HG02885 (cell line): ENCODE data around the gene MAML3.
A peak's percentile ranks its signal among the peaks of the same experiment; 100 is the strongest.

Source experiments
- ATAC-seq: cut with Tn5 transposase; IDR thresholded peaks from one replicate; pipeline ENCODE4 v1.9.1; 2021; ENCODE audit warnings: mild to moderate bottlenecking; ENCODE audit not compliant: unreplicated experiment, poor library complexity

The MAML3 gene

DNA sequence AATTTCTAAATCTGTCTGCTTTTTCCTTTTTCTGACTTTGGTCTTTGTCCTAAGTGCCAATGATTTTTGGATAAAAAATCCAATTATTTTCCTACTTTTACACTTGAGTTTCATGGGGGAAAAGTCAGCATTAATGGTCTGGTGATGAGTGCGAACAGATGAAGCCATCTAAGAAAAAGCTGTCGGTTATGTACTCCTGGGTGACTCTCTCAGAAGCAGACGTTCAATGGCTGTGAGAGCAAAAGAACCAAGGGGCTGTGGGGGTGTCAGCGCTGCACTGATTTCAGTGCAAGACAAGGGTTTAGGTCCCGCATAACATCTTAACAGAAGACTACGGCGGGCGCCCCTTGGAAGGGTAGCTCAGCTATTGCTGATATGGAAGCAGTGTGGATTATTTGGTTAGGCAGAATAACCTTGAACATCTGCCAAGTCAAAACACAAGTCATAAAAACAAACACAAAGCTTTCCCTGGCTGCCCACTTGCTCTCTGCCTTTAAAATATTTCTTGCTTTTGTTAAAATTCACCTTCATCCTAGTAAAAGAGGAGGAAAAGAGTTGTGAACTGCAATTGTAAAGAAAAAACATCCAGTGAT lies 240.5 kb downstream of the MAML3 start:
- no peak for ATAC-seq

DNA sequence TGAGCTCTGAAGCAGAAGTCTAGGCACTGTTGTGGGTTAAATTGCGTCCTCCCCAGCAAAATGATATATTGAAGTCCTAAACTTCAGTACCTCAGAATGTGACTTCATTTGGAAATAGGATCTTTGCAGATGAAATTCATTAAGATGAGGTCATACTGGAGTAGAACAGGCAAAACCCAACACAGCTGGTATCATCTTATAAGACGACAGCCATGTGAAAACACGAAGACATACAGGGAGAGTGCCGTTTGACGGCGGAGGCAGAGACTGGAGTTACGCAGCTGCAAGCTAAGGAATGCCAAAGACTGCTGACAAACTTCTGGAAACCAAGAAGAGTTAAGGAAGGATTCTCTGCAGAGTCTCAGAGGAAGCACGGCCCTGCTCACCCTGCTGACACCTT lies 241.5 kb downstream of the MAML3 start:
- no peak for ATAC-seq

- no peak for ATAC-seq
Measured at GRCh38 chr4:139910106-139910505, 243.9 kb downstream of the MAML3 start.

DNA sequence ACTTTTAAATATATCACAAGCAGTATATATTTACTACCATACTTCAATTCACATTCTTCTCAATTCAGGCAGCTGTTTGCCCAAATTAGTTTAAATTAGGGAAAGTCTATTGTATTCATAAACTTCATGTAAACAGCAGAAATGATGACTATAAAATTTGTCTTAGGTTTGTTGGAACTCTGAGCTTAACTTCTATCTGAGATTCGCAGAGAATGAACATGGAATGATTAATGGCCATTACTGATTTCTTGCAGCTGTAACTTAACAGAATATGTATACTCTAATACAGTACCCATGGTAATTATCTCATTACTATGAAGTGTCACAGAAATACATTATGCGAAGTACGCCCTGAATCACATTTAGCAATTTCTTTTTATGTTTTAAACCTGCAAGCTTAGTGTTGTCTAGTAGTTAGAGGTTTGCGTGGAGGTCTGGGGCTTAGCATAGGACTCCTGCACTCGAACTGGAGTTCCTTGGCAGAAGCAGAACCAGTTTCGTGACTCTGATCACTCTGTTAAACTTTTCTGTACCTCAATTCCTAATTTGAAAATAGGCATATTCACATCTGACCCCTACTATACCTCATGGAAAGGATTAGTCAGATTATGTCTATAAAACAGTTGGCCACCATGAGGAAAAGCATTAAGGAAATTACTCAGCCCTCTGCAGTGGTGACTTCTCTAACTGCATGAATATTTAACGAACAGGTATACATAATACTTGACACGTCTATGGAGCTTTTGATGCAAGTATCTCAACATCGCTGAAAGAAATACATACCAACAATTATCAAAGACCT lies 245.1 kb downstream of the MAML3 start:
- ATAC-seq: no peak

DNA sequence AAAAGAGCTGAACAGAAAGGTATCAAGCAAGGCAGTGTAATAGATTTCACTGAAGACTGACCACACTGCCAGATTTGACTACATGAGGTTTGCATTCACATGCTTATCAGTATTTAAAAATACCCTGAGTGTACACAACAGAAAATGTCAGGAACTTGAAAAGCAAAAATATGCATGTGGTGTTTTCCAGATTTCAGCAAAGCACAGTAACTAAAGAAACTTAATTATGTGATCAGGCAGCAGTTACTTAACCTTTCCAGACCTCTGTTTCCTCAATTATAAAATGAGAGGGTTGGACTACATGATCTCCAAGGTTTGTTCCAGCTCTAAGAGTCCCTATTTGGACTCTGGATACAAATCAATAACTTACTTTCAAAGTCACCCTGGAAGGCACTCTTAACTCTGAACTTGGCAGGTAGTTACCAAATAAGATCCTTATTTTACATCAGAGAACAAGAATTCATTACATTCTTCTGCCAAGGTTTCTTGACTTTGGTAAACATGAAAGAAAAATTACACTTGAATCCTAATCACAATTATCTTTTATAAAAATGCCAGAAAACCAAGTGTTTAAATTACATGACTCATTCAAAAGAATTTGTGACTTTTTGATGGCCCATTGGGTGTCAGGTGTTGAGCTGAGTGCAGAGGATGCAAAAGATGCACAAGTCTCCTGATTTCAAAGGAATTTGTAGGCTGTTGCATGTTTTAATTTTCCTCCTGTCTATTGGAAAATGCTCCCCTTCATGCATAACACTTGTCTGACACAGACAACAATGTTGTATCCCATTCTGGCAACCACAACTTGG lies 246.8 kb downstream of the MAML3 start:
- ATAC-seq: peak; percentile 78

- ATAC-seq: no peak
Measured at GRCh38 chr4:139905489-139905888, 248.5 kb downstream of the MAML3 start.

GRCh38 chr4:139904406-139904805 lies 249.6 kb downstream of the MAML3 start:
- ATAC-seq: no peak

GRCh38 chr4:139903845-139904244 lies 250.1 kb downstream of the MAML3 start:
- no peak for ATAC-seq

DNA sequence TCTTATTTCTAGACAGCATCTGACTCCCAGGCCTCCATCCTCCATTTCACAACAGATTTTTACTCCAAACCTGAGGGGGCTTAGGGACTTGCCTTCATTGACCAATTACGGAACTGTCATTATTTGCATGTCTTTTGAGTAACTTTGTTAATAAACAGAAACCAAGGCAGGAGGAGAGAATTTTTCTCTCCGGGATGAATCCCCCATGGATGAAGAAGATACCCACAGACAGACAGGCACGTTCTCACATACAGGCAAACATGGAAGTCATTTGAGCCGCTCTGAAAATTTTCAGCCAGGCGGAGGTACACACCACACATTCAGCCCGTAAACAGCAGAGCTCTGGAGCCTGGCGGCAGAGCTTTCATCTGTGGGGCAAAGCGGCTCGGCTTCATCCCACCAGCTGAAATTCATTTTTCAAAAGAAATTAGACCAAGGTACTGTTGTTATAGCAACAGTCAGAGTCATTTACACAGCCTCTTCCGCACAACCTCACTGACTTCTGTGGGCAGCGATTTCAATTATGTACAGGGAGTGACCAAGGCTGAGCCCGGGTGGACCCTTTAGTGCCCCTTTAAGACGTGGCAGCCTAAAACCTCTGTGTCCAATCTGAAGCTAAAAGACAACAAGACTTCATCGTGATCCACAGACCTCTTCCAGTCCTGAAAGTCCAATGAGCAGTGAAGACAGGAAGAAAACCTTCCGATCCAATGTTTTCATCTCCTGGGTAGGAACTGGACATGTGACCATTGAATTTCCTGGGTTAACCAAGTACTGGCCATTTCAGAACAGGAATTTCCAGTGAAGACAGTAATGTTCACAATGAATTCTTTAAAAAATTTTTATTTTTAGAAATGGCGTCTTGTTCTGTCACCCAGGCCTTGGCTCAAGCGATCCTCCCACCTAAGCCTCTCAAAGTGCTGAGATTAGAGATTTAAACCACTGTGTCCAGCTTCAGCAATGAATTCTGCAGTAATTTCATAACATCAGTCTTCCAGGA lies 251.4 kb downstream of the MAML3 start:
- no peak for ATAC-seq

- no peak for ATAC-seq
Measured at GRCh38 chr4:139901531-139902320, 252.3 kb downstream of the MAML3 start.

GRCh38 chr4:139900964-139901376 lies 253.0 kb downstream of the MAML3 start:
- ATAC-seq: no peak

- ATAC-seq: no peak
Measured at GRCh38 chr4:139899346-139899745, 254.6 kb downstream of the MAML3 start.

GRCh38 chr4:139898293-139898692 lies 255.7 kb downstream of the MAML3 start:
- peak; percentile 61 for ATAC-seq

- no peak for ATAC-seq
Measured at GRCh38 chr4:139896091-139896604, 257.8 kb downstream of the MAML3 start.

- ATAC-seq: no peak
Measured at GRCh38 chr4:139893801-139894200, 260.2 kb downstream of the MAML3 start.

DNA sequence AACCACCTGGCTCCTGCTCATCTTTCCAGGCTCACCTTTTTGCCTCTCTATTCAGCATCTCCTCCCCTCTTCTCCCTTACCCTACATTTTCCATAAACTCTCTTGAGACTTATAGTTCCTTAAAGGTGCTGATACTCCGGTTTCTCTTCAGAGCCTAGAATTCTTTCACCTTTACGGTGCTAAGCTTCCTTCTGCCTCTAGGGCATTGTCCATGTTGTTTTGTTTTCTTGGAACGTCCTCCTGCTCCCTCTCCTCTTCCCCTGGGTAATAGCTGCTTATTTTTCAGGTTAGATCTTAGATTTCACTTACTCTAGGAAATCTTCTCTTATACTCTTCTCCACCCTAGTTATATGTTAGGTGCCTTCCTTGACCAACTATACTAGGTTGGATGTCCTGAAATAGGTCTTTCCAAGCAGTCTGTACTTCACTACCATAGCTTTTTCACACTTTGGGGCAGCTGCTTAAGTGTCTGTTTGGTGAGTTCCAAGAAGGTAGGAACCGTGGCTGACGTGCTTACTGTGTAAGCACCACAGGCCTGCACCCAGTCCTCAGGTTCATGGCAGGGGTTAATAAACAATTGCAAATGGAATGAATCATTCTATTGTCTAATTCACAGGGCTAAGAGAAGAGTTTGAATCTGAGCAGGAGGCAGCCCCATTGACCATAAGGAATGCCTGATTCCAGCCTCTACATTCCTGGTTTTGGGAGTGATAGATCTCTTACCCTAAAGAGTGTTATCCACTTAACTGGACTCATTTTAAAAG lies 260.8 kb downstream of the MAML3 start:
- no peak for ATAC-seq

DNA sequence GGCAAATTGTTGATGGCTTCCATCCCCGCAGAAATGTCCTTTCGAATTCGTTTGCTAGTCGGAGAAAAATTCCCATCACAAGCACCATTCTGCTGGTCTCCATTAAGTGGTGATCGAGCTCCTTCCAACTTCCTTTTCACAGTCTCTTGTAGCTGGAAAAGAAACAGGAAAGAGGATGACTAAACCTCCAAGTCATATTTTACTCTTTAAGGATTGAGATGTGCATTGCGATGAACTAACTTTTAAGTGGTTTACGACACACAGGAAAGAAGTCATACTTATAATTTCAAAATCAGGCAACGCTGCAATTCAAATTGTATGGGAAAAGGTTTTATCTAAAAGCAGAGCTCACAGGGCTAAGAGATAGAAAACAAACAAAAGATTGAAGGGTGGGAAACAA lies 263.2 kb downstream of the MAML3 start:
- ATAC-seq: no peak

DNA sequence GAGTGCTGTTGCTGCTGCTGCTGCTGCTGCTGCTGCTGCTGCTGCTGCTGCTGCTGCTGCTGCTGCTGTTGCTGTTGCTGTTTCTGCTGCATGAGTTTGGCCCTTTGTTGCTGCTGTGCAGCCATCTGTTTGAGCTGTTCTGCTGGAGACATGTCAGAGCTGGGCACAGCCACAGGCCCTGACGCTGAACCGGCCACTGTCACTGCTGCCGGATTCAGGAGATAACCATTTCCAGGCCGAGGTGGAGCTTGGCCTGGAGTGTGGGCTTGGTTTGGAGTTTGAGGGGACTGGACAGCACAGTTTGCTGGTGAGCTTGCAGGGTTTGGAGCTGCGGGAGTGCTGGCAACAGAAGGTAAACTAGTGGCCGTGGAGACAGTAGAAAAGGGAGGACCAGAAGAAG lies 264.1 kb downstream of the MAML3 start:
- no peak for ATAC-seq
